Measurements from ENCODE around the gene LGR4. TPM values are rescaled to one million over a fixed set of nuclear protein-coding genes. Genes with fewer than 3 reads are reported as not detected.

LGR4 gene
- total and polyA plus RNA-seq, 10 donors: 1.5 to 47.2 (median 27.0) TPM

- Histone ChIP-seq H3K27me3 (replicated peaks in 1 of 7) (no peaks in the 10 kb centered on the region), H3K36me3 (no peaks in the 10 kb centered on the region), H3K27ac (no peak overlapping the region), H3K4me3 (no peak overlapping the region), H3K9me3 (no peaks in the 10 kb centered on the region), H3K4me1 (no peaks in the 10 kb centered on the region)
- TF ChIP-seq CTCF (IDR thresholded peaks at IDR 0.05 in 8 of 11, conservative IDR thresholded peaks at IDR 0.05 in 3 of 11) (no peak), POLR2A (IDR thresholded peaks at IDR 0.05) (no peak), POLR2AphosphoS5 (IDR thresholded peaks at IDR 0.05) (no peak)
- WGBS, 5 donors: 54 to 68% (median 56%) methylated on average over 2 of the region's 2 CpGs
- no peak for DNase-seq
- intact Hi-C loops (cut with DNase I; ENCODE audit: low total_unique reads): no loop called here
Measured at GRCh38 chr11:27319072-27319471, 153.5 kb downstream of the LGR4 start.

GRCh38 chr11:27317751-27318150 lies 154.8 kb downstream of the LGR4 start:
- Histone ChIP-seq H3K27ac (no peak overlapping the region), H3K4me1 (no peaks in the 10 kb centered on the region), H3K36me3 (no peaks in the 10 kb centered on the region), H3K27me3 (replicated peaks in 1 of 7) (no peaks in the 10 kb centered on the region), H3K9me3 (no peaks in the 10 kb centered on the region), H3K4me3 (no peak overlapping the region)
- 82 to 92% (median 86%) methylated on average over 2 of the region's 2 CpGs for WGBS, 5 donors
- TF ChIP-seq CTCF (IDR thresholded peaks at IDR 0.05 in 8 of 11, conservative IDR thresholded peaks at IDR 0.05 in 3 of 11) (no peak), POLR2A (IDR thresholded peaks at IDR 0.05) (no peak), POLR2AphosphoS5 (IDR thresholded peaks at IDR 0.05) (no peak)
- intact Hi-C loops (cut with DNase I; ENCODE audit: low total_unique reads): no loop called here
- DNase-seq: no peak

Small RNA genes lying within 50 kb of the gene (microRNA-seq; reads per million reads assigned to microRNA genes)
- 0 to 0.72 (median 0) reads per million in 3 donors for gene MIR8087

Small RNA genes lying within 50 kb of the gene (small RNA-seq; reads per million reads assigned to genes)
- gene AC100771.1 (0 reads per million in 4 donors), gene MIR8087 (0 reads per million in 4 donors), gene RNA5SP339 (0 reads per million in 4 donors)

Other genes with a start within 250 kb of the LGR4 start
- 1 to 10 TPM; 2.2 to 4.9 (median 3.0) TPM for gene CCDC34, start 109.6 kb downstream of the LGR4 start, total RNA-seq
- 1 to 10 TPM; 5.0 to 6.1 (median 5.2) TPM for gene CCDC34, start 109.6 kb downstream of the LGR4 start, polyA plus RNA-seq
- 10 to 100 TPM; 24.7 to 42.4 (median 31.2) TPM for gene LIN7C, start 34.0 kb upstream of the LGR4 start, total RNA-seq
- gene LIN7C, start 34.0 kb upstream of the LGR4 start, polyA plus RNA-seq: 1 to 10 TPM; 4.8 to 8.9 (median 6.4) TPM
- gene BDNF, start 227.7 kb upstream of the LGR4 start, total RNA-seq: under 1 TPM in 5 of 7 donors, not detected in 2; 0.07 to 0.29 (median 0.17) TPM
- under 1 TPM; 0.02 to 0.04 (median 0.03) TPM for gene BDNF, start 227.7 kb upstream of the LGR4 start, polyA plus RNA-seq